ENCODE measurements around the gene PSAPL1.

- TF ChIP-seq CTCF (IDR thresholded peaks at IDR 0.05) (no peak), POLR2AphosphoS5 (IDR thresholded peaks at IDR 0.05) (no peak), POLR2A (IDR thresholded peaks at IDR 0.05) (no peak), EP300 (IDR thresholded peaks at IDR 0.05) (no peak)
These were observed 23.2 kb downstream of the PSAPL1 start for GRCh38 chr4:7411491-7411890.
